Measurements from ENCODE around the gene SMPD1. TPM values are rescaled to one million over a fixed set of nuclear protein-coding genes. Genes with fewer than 3 reads are reported as not detected.

The SMPD1 gene
- total RNA-seq, 4 donors from 2014 or later: 5.9 to 36.4 (median 26.0) TPM

DNA sequence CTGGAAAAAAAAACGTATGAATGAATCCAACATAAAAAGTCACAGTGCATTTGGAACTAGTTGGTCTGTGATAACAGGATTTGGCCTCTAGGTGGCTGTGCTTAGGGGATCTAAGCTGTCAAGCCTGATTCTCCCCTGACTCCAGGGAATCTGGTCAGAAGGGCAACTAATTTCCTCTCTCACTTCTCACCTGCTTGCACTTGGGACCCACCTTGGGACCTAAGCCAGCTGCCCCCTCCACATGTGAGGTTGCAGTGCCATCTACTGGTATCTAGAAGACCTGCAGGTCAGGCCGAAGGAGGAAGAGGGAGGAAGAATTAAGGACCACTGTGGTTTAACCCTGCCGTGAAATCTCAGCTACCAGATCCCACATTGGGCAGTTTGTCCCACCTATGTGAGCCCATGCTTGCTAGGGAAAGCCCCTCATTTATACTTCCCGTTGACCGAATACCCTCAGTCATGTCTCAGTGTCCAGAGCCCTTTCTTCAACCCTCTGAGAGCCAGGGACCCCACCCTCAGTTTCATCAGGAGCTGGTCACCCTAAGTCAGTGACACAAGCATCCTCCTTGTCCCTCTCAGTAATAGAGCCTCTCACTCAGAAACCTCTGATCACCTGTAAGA lies 36.8 kb upstream of the SMPD1 start:
- TF ChIP-seq POLR2A (IDR thresholded peaks at IDR 0.05): no peak
- TF ChIP-seq CTCF (IDR thresholded peaks at IDR 0.05): peak; percentile 90 to 94 (median 90)
- Histone ChIP-seq H3K4me3 (no peak overlapping the region), H3K27ac (no peak overlapping the region), H3K27me3 (no peaks in the 10 kb centered on the region), H3K4me1 (peaks cover 0 to 6% of the 10 kb centered on the region in 2 donors), H3K9me3 (no peaks in the 10 kb centered on the region), H3K36me3 (no peaks in the 10 kb centered on the region)
- DNase-seq: peak; percentile 51 to 53
- intact Hi-C loops (cut with DNase I; ENCODE audit: low total_unique reads): loop anchor here (10.0 kb wide), 1 partner anchor 329 kb away; no protein-coding TSS in a partner anchor

DNA sequence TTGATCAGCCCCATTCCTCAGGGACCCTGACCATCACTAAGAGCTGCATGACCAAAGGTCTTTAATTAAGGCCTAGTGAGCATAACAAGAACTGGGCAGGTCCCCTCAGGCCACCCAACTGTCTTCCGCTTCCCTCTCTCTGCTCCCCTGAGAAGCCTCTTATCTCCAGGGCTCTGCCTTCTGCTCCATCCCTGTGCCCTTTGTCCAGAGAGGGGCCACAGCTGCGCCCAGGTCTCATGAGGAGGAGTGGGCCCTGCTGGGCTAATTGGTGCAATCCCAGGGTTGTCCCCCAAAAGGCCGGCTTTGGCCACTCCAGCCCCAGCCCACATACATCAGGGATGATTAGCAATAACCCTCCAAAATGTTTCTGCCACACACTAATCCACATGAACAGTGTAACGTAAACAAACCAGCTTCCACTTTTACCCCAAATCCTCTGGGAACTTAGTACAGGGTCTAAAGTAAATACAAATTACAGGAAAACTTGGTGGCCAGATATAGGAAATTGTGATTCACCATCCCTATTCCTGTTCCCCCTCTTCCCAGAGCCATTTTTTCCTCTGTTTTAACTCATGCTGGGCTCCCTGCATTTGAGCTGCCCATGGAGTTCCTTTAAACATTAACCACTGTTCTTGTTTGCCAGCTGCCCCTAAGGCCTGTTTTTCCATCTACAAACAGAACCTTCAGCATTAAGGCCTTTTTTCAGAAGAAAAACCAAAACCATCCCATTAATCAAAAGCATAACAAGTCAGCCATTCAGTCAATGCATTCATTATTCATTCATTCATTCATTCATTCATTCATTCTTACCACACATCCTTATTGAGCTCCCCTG lies 35.4 kb upstream of the SMPD1 start:
- Histone ChIP-seq H3K4me3 (no peak overlapping the region), H3K4me1 (peaks cover 0 to 6% of the 10 kb centered on the region in 2 donors), H3K27ac (no peak overlapping the region), H3K36me3 (no peaks in the 10 kb centered on the region), H3K27me3 (no peaks in the 10 kb centered on the region), H3K9me3 (no peaks in the 10 kb centered on the region)
- intact Hi-C loops (cut with DNase I; ENCODE audit: low total_unique reads): loop anchor here (5.0 to 10.0 kb wide), 2 partner anchors 38 to 330 kb away; no protein-coding TSS in a partner anchor
- no peak for DNase-seq
- TF ChIP-seq POLR2A (IDR thresholded peaks at IDR 0.05) (no peak), CTCF (IDR thresholded peaks at IDR 0.05) (no peak)

GRCh38 chr11:6356503-6357055 lies 33.7 kb upstream of the SMPD1 start:
- TF ChIP-seq CTCF (IDR thresholded peaks at IDR 0.05) (no peak), POLR2A (IDR thresholded peaks at IDR 0.05) (no peak)
- peak in 1 of 2 donors; percentile 28 for DNase-seq
- Histone ChIP-seq H3K27ac (peak overlapping the region; percentile 55 to 76), H3K4me3 (no peak overlapping the region), H3K27me3 (no peaks in the 10 kb centered on the region), H3K4me1 (peaks cover 0 to 6% of the 10 kb centered on the region in 2 donors), H3K36me3 (no peaks in the 10 kb centered on the region), H3K9me3 (no peaks in the 10 kb centered on the region)
- intact Hi-C loops (cut with DNase I; ENCODE audit: low total_unique reads): loop anchor here (5.0 to 10.0 kb wide), 2 partner anchors 39 to 332 kb away; no protein-coding TSS in a partner anchor

GRCh38 chr11:6357222-6357621 lies 33.1 kb upstream of the SMPD1 start:
- H3K9me3 ChIP-seq: no peaks in the 10 kb centered on the region
- TF ChIP-seq POLR2A (IDR thresholded peaks at IDR 0.05) (no peak), CTCF (IDR thresholded peaks at IDR 0.05) (no peak)
- H3K27me3 ChIP-seq: no peaks in the 10 kb centered on the region
- no peaks in the 10 kb centered on the region for H3K36me3 ChIP-seq
- peak overlapping the region; percentile 55 to 76 for H3K27ac ChIP-seq
- H3K4me3 ChIP-seq: no peak overlapping the region
- peak; percentile 87 to 90 for DNase-seq
- H3K4me1 ChIP-seq: peaks cover 0 to 6% of the 10 kb centered on the region in 2 donors
- intact Hi-C loops (cut with DNase I; ENCODE audit: low total_unique reads): loop anchor here (5.0 to 10.0 kb wide), 2 partner anchors 40 to 332 kb away; no protein-coding TSS in a partner anchor
